ENCODE data around the gene RPA4.
"Not testable (repeated sequence)": the region's sequence is repeated elsewhere in the genome, so short reads cannot be mapped to it uniquely, and the experiment has no call there.

The RPA4 gene

GRCh38 chrX:96843566-96843965, 40.1 kb upstream of the RPA4 start:
- Histone ChIP-seq H3K27me3 (ENCODE audit: control insufficient read depth, low read length) (no peaks in the 10 kb centered on the region), H3K4me2 (ENCODE audit: low read length) (no peak overlapping the region), H3K9me2 (replicated peaks; ENCODE audit: control insufficient read depth, low read length) (no peaks in the 10 kb centered on the region)

GRCh38 chrX:96846841-96847240, 36.9 kb upstream of the RPA4 start:
- no peak overlapping the region for H3K4me3 ChIP-seq (ENCODE audit: low read length)
- H3F3A ChIP-seq (ENCODE audit: control insufficient read depth, insufficient read depth), result no peaks in the 10 kb centered on the region
- no peaks in the 10 kb centered on the region for H3K4me1 ChIP-seq (ENCODE audit: control insufficient read depth, low read length)
- no peak overlapping the region for H3K27ac ChIP-seq (ENCODE audit: low read depth, low read length)
- no peaks in the 10 kb centered on the region for H3K9me3 ChIP-seq (ENCODE audit: control insufficient read depth, insufficient read depth, low read length)
- H4K20me1 ChIP-seq (ENCODE audit: control insufficient read depth, insufficient read depth, low read depth, low read length), result no peaks in the 10 kb centered on the region
- no peaks in the 10 kb centered on the region for H3K79me2 ChIP-seq (ENCODE audit: control insufficient read depth, low read length)
- H3K9me2 ChIP-seq (replicated peaks; ENCODE audit: control insufficient read depth, low read length), result no peaks in the 10 kb centered on the region
- no peaks in the 10 kb centered on the region for H3K27me3 ChIP-seq (ENCODE audit: control insufficient read depth, low read length)
- H3K4me2 ChIP-seq (ENCODE audit: low read length), result no peak overlapping the region
- no peak for TF ChIP-seq CTCF (IDR thresholded peaks at IDR 0.05; ENCODE audit: low read depth, low read length, poor library complexity, severe bottlenecking)
- TF ChIP-seq EZH2phosphoT487 (IDR thresholded peaks at IDR 0.05; ENCODE audit: borderline replicate concordance, low read length), result no peak
- no peaks in the 10 kb centered on the region for H3K36me3 ChIP-seq (ENCODE audit: control insufficient read depth, low read length)

More at GRCh38 chrX:96843566-96843965, 40.1 kb upstream of the RPA4 start:
- H3K36me3 ChIP-seq (ENCODE audit: control insufficient read depth, low read length), result no peaks in the 10 kb centered on the region
- H3K79me2 ChIP-seq (ENCODE audit: control insufficient read depth, low read length), result peaks cover 10% of the 10 kb centered on the region
- H3K9me3 ChIP-seq (ENCODE audit: control insufficient read depth, insufficient read depth, low read length), result no peaks in the 10 kb centered on the region
- no peaks in the 10 kb centered on the region for H4K20me1 ChIP-seq (ENCODE audit: control insufficient read depth, insufficient read depth, low read depth, low read length)
- H3F3A ChIP-seq (ENCODE audit: control insufficient read depth, insufficient read depth), result no peaks in the 10 kb centered on the region
- H3K27ac ChIP-seq (ENCODE audit: low read depth, low read length), result no peak overlapping the region
- peaks cover 8% of the 10 kb centered on the region for H3K4me1 ChIP-seq (ENCODE audit: control insufficient read depth, low read length)
- no peak overlapping the region for H3K4me3 ChIP-seq (ENCODE audit: low read length)
- no peak for TF ChIP-seq EZH2phosphoT487 (IDR thresholded peaks at IDR 0.05; ENCODE audit: borderline replicate concordance, low read length)
- TF ChIP-seq CTCF (IDR thresholded peaks at IDR 0.05; ENCODE audit: low read depth, low read length, poor library complexity, severe bottlenecking), result no peak

- not testable (repeated sequence) for H3K79me2 ChIP-seq (ENCODE audit: control insufficient read depth, low read length); H4K20me1 ChIP-seq (ENCODE audit: control insufficient read depth, insufficient read depth, low read depth, low read length); H3K4me2 ChIP-seq (ENCODE audit: low read length); H3K4me3 ChIP-seq (ENCODE audit: low read length); H3K9me3 ChIP-seq (ENCODE audit: control insufficient read depth, insufficient read depth, low read length); H3K9me2 ChIP-seq (replicated peaks; ENCODE audit: control insufficient read depth, low read length); H3F3A ChIP-seq (ENCODE audit: control insufficient read depth, insufficient read depth); H3K27me3 ChIP-seq (ENCODE audit: control insufficient read depth, low read length); H3K27ac ChIP-seq (ENCODE audit: low read depth, low read length); H3K36me3 ChIP-seq (ENCODE audit: control insufficient read depth, low read length)
- H3K4me1 ChIP-seq (ENCODE audit: control insufficient read depth, low read length), result peaks cover 28% of the 10 kb centered on the region
Measured at GRCh38 chrX:96859422-96859821, 24.3 kb upstream of the RPA4 start.

GRCh38 chrX:96861218-96861617, 22.5 kb upstream of the RPA4 start:
- TF ChIP-seq EZH2phosphoT487 (IDR thresholded peaks at IDR 0.05; ENCODE audit: borderline replicate concordance, low read length), result no peak
- Histone ChIP-seq H3K4me2 (ENCODE audit: low read length) (peak overlapping the region; percentile 80), H3K4me3 (ENCODE audit: low read length) (peak overlapping the region; percentile 62)

More at GRCh38 chrX:96861218-96861617, 22.5 kb upstream of the RPA4 start:
- peaks cover 7% of the 10 kb centered on the region; the same call in 1 of the 2 replicates for H3K36me3 ChIP-seq (ENCODE audit: control insufficient read depth, low read length)
- H3F3A ChIP-seq (ENCODE audit: control insufficient read depth, insufficient read depth), result no peaks in the 10 kb centered on the region
- H3K9me2 ChIP-seq (replicated peaks; ENCODE audit: control insufficient read depth, low read length), result no peaks in the 10 kb centered on the region
- no peaks in the 10 kb centered on the region for H3K9me3 ChIP-seq (ENCODE audit: control insufficient read depth, insufficient read depth, low read length)
- H3K27me3 ChIP-seq (ENCODE audit: control insufficient read depth, low read length), result no peaks in the 10 kb centered on the region
- peaks cover 9% of the 10 kb centered on the region for H3K79me2 ChIP-seq (ENCODE audit: control insufficient read depth, low read length)
- H4K20me1 ChIP-seq (ENCODE audit: control insufficient read depth, insufficient read depth, low read depth, low read length), result no peaks in the 10 kb centered on the region
- peaks cover 25% of the 10 kb centered on the region for H3K4me1 ChIP-seq (ENCODE audit: control insufficient read depth, low read length)
- peak overlapping the region; percentile 83 for H3K27ac ChIP-seq (ENCODE audit: low read depth, low read length)

Data from DOHH2 (cell line).